Frontal cortex (tissue), 4 donors: ENCODE data around the gene CLDN3. TPM values are rescaled to one million over a fixed set of nuclear protein-coding genes. Genes with fewer than 3 reads are reported as not detected.
"Not testable (repeated sequence)": the region's sequence is repeated elsewhere in the genome, so short reads cannot be mapped to it uniquely, and the experiment has no call there.

Source experiments
- DNase-seq, 2 donors: peaks; one replicate each; pipeline ENCODE4 v3.0.0; 2012; ENCODE audit warnings: low spot score in 2 of 2
- FAIRE-seq: peaks from 2 replicates; lab custom pipeline; 2012; peaks lifted over from hg19 to GRCh38; lab: Jason Lieb, UNC
- total RNA-seq: library from RNA; depleted of rRNA; stranded (reverse); fragments of >200 nt; gene quantifications from one replicate; pipeline ENCODE4 v1.2.3, GENCODE V29; 2014
- donor health status: control.
- donor health status: control.
- donor health status: control.

The CLDN3 gene, protein sequence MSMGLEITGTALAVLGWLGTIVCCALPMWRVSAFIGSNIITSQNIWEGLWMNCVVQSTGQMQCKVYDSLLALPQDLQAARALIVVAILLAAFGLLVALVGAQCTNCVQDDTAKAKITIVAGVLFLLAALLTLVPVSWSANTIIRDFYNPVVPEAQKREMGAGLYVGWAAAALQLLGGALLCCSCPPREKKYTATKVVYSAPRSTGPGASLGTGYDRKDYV
- total RNA-seq: not detected

DNA sequence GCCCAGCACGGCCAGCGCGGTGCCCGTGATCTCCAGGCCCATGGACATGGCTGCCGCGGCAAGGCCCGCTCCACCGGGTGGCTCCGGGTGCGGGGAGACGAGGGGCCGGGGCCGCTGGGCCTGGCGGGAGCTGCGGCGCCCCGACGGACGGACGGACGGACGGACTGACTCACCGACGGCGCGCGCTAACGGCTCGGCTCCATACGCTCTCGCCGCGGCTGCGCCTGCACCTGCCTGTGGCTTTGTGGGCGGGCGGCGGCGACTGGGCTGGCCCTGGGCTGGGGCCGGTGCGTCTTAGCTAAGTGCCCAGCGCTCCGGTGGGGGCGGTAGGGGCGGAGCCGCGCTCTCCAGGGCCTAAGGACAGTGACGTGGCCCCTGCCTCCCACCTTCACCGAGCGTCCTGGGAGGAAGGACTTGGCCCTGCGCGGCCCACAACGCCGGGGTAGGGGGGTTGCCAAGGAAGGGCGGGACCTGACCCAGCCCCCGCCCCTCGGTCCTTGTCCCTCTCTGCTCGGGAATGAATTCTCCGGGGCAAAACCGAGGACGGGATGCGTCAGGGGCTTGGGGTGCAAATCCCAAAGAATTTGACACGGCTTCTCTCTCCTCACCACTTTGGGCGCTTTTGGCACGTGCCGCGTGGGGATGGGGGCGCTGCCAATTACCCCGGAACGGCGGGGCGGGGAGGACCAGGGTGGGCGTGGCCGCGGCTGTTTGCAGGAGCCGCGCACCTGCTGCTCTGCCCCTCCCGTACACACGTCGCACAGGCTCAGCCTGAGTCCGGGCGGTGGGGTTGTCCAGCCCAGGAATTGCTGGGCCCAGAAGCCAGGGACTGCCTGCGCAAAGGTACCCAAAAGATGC, at the start of gene CLDN3:
Gene CLDN3, minus strand, starts transcription at position 269 of the 858 bp plus-strand sequence. Its CDS starts 221 bp downstream, at position 48.
- DNase-seq: no peak
- FAIRE-seq: no peak

DNA sequence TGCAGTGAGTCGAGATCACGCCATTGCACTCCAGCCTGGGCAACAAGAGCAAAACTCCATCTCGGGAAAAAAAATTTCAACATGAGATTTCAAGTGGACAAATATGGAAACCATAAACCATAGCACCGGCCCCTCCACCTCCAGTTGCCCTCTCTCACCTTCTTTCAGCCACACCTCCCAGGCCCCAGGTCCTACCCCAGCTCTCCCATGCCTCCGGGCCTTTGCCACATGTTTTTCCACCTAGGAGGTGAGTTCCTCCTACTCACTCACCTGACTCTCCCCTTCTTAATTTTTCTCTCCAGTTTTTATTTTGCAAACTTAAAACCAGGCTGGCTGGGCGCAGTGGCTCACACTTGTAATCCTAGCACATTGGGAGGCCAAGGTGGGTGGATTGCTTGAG, 47.1 kb upstream of the CLDN3 start:
- FAIRE-seq: no peak
- no peak for DNase-seq

DNA sequence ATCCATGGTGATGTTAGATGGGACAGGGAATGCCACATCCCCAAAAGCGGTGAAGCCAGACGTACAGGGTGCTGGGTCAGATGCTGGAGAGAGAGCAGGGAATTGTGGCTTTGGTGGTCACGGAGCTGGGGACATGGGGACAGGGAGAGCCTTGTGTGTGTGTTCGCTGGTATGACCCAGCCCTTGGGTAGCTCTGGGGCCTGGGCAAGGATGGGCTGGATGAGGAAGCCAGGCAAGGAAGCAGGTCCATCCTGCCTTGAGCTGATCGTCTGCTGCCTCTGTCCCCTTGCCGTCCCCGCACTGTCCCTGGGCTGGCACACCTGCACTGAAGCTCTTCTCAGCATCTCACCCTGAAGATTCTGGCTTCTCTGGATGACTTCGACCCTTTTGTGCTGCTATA, 45.4 kb upstream of the CLDN3 start:
- FAIRE-seq: no peak
- no peak for DNase-seq

DNA sequence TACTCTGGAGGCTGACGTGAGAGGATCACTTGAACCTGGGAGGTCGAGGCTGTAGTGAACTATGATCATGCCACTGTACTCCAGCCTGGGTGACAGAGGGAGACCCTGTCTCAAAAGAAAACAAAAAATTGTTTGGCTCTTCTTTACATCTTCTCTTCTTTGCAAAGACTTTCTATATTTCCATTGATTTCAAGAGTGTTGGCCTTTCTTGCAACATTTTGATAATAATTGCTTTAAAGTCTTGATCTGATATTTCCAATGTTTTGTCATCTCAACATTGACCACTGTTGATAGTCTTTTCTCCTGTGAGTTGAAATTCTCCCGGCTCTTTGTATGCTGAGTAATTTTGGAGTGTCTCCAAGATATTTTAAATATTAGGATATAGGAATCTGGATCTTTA, 42.9 kb upstream of the CLDN3 start:
- DNase-seq (no peak), FAIRE-seq (no peak)

DNA sequence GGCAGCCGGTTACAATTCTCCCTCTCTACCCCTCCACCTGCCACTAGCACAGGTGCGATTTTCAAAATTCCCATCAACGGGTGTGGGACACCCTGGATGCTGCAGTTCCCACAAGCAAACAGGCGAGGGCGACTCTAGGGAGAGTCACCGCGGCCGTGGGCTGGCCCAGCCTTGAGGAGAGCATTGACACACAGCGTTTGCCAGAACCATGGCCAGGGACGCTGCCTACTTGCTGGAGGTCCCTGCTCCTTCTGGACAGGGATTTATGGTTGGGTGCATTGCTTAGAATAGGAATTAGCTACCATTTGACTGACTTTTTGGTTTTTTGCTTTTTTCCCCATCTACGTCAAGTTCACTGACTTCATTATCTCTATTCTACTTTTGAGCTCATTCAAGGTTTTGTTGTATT, 41.7 kb upstream of the CLDN3 start:
- no peak for DNase-seq

DNA sequence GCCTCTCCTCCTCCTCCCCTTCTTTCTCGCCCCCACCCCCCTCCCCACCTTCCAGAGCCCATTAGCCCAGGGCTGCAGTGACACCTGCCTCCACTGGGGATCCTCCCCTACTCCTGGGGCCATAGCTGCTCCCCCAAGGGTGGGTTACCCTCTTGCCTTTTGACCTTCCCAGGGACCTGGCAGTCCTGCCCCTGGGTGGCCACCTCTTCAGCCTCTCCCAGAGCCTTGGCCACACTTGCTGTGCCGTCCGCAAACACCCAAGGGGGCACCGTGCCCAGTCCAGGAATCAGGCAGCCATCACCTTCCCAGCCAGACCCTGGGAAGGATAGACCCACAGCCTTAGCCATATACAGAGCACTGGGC, 40.9 kb upstream of the CLDN3 start:
- DNase-seq (no peak), FAIRE-seq (no peak)

More for the DNA sequence above, 41.7 kb upstream of the CLDN3 start:
- no peak for FAIRE-seq

DNA sequence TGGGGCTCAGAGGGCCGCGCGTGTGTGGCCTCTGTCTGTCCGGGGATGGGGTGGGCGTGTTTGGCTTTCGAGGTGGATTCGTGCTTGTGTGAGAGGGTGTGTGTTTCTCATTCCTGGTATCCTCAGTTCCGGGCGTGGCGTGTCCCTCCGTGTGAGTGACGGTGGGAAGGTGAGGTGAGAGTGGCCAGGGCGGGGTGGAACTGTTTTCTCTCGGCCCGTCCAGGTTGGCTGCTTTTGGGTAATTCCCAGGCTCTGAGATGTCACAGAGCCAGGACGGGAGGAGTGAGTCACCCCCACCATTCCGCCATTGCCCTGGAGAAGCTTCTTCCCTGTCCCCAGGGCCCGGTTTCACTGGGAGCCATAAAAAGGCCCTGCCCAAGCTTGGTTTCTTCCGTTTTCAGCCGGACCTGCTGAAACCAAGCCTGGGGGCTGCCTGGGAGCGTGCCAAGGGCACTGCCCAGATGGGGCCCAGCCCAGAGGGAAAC, 39.4 kb upstream of the CLDN3 start:
- FAIRE-seq: no peak
- no peak for DNase-seq

DNA sequence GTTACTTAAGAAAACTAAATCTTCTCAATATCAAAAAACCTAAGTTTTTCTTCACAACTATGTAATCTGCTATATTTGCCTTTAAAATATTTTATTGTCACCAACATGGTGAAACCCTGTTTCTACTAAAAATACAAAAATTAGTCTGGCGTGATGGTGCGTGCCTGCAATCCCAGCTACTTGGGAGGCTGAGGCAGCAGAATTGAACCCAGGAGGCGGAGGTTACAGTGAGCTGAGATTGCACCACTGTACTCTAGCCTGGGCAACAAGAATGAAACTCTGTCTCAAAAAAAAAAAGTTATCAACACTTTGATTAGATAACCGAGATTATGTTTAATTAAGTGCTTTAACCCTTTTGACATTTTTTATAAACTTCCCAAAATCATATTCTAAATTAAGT, 32.4 kb upstream of the CLDN3 start:
- no peak for FAIRE-seq
- DNase-seq: no peak

DNA sequence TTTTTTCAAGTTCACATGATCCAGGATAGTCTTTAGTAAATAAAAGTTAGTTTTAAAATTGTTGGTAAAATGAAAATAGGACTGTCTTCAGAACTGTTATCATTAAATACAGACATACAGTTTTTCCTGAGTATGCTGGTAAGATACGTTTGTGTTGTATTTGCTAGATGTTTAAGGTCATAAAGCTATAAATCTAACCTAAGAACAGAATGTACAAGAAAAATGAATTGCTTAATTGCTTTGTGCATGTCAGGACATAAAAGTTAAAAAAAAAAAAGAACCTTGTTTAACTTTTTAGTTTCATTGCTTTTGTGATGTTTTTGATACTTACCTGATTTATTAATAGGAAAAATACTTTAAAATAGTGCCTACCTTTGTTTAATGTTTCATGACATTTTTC, 31.5 kb upstream of the CLDN3 start:
- DNase-seq: no peak
- no peak for FAIRE-seq

DNA sequence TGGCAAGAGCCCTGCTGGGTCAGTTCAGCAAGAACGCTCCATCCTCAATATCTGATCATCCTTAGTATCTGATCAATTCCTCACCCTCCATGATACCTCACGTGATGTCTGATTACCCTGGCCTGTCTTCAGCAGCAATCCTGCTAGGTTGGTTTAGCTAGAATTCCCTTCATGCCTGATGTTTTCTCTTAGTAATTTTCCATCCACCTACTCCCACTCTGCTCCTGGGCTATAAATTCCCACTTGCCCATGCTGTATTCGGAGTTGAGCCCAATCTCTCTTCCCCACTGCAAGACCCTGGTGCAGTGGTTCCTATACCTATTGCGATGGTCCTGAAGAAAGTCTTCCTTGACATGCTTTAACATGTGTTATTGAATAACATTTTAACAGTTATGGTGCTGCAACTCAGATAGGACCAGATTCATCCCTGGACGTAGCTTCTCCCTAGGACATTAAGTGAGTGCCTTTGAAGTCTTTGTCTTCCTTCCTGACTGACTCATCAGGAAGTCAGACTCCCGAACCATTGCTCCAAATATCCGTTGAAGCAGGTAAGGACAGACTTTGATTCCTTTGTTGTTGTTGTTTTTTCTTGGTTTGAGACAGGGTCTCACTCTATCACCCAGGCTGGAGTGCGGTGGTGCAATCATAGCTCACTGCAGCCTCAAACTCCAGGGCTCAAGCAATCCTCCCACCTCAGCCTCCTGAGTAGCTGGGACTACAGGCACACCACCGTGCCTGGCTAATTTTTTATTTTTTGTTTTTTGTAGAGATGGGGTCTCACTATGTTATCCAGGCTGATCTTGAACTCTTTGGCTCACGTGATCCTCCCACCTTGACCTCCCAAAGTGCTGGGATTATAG, 29.4 kb upstream of the CLDN3 start:
- FAIRE-seq: no peak
- DNase-seq: no peak

DNA sequence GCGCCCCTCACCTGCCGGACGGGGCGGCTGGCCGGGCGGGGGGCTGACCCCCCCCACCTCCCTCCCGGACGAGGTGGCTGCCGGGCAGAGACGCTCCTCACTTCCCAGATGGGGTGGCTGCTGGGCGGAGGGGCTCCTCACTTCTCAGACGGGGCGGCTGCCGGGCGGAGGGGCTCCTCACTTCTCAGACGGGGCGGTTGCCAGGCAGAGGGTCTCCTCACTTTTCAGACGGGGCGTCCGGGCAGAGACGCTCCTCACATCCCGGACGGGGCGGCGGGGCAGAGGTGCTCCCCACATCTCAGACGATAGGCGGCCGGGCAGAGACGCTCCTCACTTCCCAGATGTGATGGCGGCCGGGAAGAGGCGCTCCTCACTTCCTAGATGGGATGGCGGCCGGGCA, 27.1 kb upstream of the CLDN3 start:
- DNase-seq, FAIRE-seq: not testable (repeated sequence)

DNA sequence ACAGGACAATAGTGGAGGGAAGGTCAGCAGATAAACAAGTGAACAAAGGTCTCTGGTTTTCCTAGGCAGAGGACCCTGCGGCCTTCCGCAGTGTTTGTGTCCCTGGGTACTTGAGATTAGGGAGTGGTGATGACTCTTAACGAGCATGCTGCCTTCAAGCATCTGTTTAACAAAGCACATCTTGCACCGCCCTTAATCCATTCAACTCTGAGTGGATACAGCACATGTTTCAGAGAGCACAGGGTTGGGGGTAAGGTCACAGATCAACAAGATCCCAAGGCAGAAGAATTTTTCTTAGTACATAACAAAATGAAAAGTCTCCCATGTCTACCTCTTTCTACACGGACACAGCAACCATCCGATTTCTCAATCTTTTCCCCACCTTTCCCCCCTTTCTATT, 26.6 kb upstream of the CLDN3 start:
- FAIRE-seq, DNase-seq: not testable (repeated sequence)

DNA sequence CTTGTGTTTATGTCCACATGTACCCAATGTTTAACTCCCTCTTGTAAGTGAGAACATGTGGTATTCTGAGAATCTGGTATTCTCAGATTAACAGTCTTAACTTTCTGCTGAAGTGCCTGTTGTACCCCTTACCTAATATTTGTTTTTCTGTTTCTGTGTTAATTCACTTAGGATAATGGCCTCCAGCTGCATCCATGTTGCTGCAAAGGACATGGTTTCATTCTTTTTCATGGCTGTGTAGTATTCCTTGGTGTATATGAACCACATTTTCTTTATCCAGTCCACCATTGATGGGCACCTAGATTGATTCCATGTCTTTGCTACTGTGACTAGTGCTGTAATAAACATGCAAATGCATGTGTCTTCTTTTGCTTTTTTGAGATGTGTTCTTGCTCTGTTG, 25.1 kb upstream of the CLDN3 start:
- FAIRE-seq, DNase-seq: not testable (repeated sequence)

DNA sequence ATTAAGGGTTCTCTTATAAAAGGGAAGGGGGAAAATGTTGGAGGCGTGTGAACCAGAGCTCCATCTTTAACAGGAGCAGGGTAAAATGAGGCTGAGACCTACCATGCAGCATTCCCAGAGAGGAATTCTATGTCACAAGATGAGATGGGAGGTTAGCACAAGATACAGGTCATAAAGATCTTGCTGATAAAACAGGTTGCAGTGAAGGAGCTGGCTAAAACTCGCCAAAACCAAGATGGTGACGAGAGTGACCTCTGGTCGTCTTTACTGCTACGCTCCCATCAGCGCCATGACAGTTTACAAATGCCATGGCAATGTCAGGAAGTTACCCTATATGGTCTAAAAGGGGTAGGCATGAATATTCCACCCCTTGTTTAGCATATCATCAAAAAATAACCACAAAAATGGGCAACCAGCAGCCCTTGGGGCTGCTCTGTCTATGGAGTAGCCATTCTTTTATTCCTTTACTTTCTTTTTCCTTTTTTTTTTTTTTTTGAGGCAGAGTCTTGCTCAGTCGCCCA, 21.2 kb upstream of the CLDN3 start:
- DNase-seq, FAIRE-seq: not testable (repeated sequence)

DNA sequence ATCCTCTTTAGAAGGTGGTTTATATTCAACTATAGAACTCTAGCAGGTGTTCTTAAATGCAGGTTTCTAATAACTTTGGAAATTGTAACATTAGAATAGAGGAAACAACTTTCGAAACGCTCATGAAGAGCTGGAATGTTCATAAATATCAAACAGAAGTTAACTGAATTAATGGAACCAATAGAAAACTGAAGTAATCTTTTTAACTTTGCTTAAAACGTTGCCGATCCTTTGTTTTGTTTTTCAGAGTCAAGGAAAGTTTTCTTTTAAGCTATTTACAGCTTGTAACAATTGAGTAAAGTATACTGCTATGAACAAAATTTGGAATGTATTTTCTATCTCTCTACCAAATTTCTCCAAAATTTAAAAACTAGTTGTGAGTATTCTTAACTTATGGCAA, 19.0 kb upstream of the CLDN3 start:
- DNase-seq (no peak), FAIRE-seq (no peak)

DNA sequence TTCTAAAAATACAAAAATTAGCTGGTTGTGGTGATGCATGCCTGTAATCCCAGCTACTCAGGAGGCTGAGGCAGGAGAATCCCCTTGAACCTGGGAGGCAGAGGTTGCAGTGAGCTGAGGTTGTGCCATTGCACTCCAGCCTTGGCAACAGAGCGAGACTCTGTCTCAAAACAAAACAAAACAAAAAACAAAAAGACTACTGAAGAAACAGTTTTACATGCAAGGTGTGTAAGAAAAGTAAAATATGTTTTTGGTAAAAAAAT, 17.6 kb upstream of the CLDN3 start:
- not testable (repeated sequence) for FAIRE-seq, DNase-seq

DNA sequence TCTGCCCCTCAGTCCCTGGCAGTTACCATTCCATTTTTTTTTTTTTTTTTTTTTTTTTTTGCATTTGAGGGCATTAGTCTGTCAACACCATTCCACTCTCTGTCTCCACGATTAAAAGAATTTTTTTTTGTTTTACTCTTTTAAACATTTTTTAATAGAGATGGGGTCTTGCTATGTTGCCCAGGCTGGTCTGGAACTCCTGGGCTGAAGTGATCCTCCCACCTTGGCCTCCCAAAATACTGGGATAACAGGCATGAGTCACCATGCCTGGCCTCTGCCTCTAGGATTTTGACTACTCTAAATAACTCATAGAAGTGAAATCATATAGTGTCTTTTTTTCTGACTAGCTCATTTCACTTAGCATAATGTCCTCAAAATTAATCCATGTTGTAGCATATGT, 16.5 kb upstream of the CLDN3 start:
- FAIRE-seq (no peak), DNase-seq (no peak)

DNA sequence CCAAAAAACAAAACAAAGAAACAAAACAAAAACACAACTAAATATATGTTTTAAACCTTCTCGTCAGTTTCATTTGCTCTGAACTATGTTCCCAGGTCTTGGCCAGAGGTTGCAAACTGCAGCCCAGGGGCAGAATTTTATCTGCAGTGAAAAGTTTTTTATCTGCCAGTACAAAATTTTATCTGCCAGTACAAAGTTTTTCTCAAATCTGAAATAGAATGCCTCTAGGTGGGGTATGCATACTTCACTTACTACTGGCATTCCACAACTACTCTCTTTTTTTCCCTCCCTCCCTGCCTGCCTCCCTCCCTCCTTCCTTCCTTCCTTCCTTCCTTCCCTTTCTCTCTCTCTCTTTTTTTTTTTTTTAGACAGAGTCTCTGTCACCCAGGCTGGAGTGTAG, 9.4 kb upstream of the CLDN3 start:
- DNase-seq (no peak), FAIRE-seq (no peak)

DNA sequence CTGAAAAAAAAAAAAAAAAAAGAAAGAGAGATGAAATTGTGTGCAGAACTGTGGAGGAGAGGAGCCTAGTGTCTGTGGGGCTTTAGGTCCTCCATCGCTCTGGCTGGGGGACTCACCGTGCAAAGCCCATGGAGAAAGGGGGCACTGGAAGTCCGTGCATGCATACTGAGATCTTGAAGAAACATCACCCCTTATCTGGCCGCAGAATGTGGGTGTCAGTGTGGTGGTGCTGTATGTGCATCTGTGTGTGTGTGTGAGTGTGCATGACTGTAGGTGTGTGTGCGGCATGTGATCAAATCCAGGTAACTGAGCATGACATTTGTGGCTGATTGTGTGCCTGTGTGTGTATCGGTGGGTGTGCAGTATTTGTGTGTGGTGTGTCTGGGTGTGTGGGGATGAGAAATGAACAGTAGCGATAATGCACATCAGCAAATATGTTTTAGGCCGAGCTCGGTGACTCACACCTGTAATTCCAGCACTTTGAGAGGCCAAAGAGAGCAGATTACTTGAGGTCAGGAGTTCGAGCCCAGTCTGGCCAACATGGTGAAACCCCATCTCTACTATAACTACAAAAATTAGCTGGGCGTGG, 8.8 kb upstream of the CLDN3 start:
- FAIRE-seq: no peak
- no peak for DNase-seq

DNA sequence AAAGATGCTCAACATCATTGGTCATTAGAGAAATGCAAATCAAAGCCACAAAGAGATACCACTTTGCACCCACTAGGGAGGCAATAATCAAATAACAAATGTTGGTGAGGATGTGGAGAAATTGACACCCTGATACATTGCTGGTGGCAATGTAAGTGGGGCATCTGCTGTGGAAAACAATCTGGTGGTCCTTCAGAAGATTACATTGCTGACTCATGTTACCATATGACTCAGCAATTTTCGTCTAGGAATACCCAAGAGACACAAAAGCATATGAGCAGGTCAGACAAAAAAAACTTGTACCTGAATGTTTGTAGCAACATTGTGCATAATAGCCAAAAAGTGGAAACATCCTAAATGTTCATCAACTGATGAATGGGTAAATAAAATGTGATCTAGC, 4.9 kb upstream of the CLDN3 start:
- no peak for FAIRE-seq
- no peak for DNase-seq
